Mesodermal cell (in vitro differentiated cells): ENCODE results near the gene C1orf146.
"Not testable (repeated sequence)": the region's sequence is repeated elsewhere in the genome, so short reads cannot be mapped to it uniquely, and the experiment has no call there.

Experiments used
- H3K27ac ChIP-seq: 2 replicates; pipeline ENCODE4 v1.7.0; 2013; ENCODE audit warnings: mild to moderate bottlenecking, low read depth, low read length, moderate library complexity; ENCODE audit not compliant: severe bottlenecking
- H3K36me3 ChIP-seq: 2 replicates; pipeline ENCODE4 v1.7.1; 2013; ENCODE audit warnings: mild to moderate bottlenecking, low read length, moderate library complexity; ENCODE audit not compliant: control insufficient read depth, insufficient read depth
- H3K4me1 ChIP-seq: one replicate; pipeline ENCODE4 v1.7.1; 2013; ENCODE audit warnings: mild to moderate bottlenecking, low read length; ENCODE audit not compliant: insufficient read depth, control insufficient read depth, poor library complexity, severe bottlenecking
- H3K4me3 ChIP-seq: 2 replicates; pipeline ENCODE4 v1.7.0; 2013; ENCODE audit warnings: low read length, control low read depth, mild to moderate bottlenecking; ENCODE audit not compliant: insufficient read depth, poor library complexity, severe bottlenecking; ENCODE audit errors: extremely low read depth
- H3K9me3 ChIP-seq: 2 replicates; pipeline ENCODE4 v1.7.1; 2013; ENCODE audit warnings: mild to moderate bottlenecking, low read length, moderate library complexity; ENCODE audit not compliant: control insufficient read depth
- WGBS, 2 experiments: methylation state at CpG; one replicate each; pipeline ENCODE4 v1.1.5; 2013; ENCODE audit warnings: missing lambda C conversion rate in 2 of 2; ENCODE audit not compliant: insufficient coverage in 2 of 2; 5-methylcytosine and 5-hydroxymethylcytosine counted together

Gene C1orf146

DNA sequence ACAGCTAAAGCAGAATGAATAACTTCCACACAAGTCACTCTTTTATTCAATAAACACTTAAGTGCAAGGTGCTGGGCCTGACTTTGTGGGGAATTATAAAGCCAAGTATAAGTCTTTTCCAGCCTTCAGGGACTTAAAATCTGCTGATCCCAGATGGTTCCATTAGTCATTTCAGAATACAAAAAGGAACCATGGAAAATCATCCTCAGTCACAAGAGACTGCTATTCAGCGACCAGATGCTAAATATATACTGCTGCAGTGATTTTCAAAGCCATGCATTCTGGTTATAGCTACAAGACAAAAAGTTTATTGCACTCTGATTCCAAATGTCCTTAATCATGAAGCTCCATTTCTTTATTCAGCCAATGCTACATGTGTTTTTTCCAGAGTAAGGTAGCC is 55.3 kb downstream of the C1orf146 start:
- no peak overlapping the region for H3K4me3 ChIP-seq
- H3K4me1 ChIP-seq = no peaks in the 10 kb centered on the region
- 75 to 83% methylated on average over 1 of the region's 1 CpG for WGBS, 2 experiments
- no peak overlapping the region for H3K27ac ChIP-seq
- H3K9me3 ChIP-seq = no peaks in the 10 kb centered on the region
- peaks cover 66% of the 10 kb centered on the region for H3K36me3 ChIP-seq

DNA sequence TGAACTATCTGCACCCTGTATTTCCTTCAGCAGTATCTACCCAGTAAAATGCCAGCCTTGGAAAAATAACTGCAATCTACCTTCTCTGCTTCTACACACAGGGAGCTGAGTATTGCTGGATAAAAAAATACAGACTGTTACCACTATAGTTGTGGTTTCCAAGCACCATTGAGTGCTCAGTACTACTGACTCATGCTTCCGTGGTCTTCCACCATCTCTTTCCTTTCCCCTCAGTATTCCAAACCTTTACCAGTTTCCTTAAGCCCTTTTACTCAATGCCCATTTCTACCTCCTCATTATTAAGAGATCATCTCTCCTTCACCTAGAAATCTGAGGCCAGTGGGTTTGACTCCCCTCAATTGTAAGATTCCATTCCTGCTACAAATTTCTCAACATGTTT is 57.2 kb downstream of the C1orf146 start:
- H3K4me1 ChIP-seq = no peaks in the 10 kb centered on the region
- whole genome bisulfite sequencing, 2 experiments = 78 to 94% methylated on average over 1 of the region's 1 CpG
- H3K27ac ChIP-seq = no peak overlapping the region
- H3K36me3 ChIP-seq = peaks cover 61% of the 10 kb centered on the region
- no peak overlapping the region for H3K4me3 ChIP-seq
- H3K9me3 ChIP-seq = no peaks in the 10 kb centered on the region

DNA sequence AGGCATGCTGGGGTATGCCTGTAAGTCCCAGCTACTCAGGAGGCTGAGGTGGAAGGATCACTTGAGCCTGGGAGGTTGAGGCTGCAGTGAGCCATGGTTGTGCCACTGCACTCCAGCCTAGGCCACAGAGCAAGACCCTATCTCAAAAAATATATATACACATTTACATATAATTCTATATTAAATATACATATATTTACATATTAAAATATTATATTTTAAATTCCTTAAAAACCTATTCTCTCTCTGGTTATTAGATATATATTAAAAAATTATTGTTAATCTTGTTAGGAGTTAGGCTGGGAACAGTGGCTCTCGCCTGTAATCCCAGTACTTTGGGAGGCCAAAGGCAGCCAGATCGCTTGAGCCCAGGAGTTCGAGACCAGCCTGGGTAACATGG is 58.4 kb downstream of the C1orf146 start:
- peaks cover 56% of the 10 kb centered on the region for H3K36me3 ChIP-seq
- H3K4me3 ChIP-seq = no peak overlapping the region
- no peaks in the 10 kb centered on the region for H3K4me1 ChIP-seq
- 65 to 93% methylated on average over 2 to 3 of the region's 3 CpGs for WGBS, 2 experiments
- H3K9me3 ChIP-seq = no peaks in the 10 kb centered on the region
- H3K27ac ChIP-seq = no peak overlapping the region

DNA sequence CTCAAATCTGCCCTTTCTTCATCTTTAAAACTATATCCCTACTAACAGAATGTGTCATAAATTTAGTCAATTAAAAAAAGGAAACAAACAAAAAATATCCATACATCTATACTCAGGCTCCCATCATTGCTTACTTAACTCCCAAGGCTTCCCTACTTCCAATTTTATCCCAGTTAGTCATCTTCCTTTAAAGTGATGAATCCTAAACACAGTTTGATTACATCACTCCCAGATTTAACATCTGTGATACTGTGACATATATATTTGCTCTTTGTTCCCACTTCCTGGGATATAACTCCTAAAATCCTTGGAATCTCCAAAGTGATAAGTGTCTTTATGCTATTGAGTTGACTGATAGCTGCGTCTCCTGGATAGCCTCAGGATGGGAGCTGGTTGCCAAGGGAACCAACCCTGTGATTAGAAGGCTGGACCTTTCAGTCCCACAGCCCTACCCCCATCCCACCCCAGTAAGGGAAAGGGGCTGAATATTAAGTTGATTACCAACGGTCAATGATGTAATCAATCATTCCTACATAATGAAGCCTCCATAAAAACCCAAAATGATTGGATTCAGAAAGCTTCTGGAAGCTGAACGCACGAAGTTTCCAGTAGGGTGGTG is 59.5 kb downstream of the C1orf146 start:
- Histone ChIP-seq H3K27ac (no peak overlapping the region), H3K9me3 (no peaks in the 10 kb centered on the region), H3K36me3 (peaks cover 45% of the 10 kb centered on the region), H3K4me1 (no peaks in the 10 kb centered on the region), H3K4me3 (no peak overlapping the region)
- WGBS, 2 experiments = no CpG with 5 or more reads among the region's 4 CpGs

- H3K4me3 ChIP-seq, H3K27ac ChIP-seq, H3K9me3 ChIP-seq, H3K4me1 ChIP-seq: not testable (repeated sequence)
- H3K36me3 ChIP-seq = peaks cover 34% of the 10 kb centered on the region
- WGBS, 2 experiments = 95% methylated on average over 11 to 14 of the region's 15 CpGs
Measured at GRCh38 chr1:92279781-92280180, 62.1 kb downstream of the C1orf146 start.

DNA sequence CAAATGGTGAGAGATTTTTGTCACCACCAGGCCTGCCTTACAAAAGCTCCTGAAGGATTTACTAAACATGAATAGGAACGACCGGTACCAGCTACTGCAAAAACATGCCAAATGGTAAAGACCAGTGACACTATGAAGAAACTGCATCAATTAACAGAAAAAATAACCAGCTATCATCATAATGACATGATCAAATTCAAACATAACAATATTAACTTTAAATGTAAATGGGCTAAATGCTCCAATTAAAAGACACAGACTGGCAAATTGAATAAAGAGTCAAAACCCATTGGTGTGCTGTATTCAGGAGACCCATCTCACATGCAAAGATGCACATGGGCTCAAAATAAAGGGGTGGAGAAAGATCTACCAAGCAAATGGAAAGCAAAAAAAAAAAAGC is 63.7 kb downstream of the C1orf146 start:
- not testable (repeated sequence) for H3K9me3 ChIP-seq, H3K27ac ChIP-seq, H3K4me3 ChIP-seq, H3K4me1 ChIP-seq
- WGBS, 2 experiments = 60 to 88% methylated on average over 2 of the region's 2 CpGs
- H3K36me3 ChIP-seq = peaks cover 31% of the 10 kb centered on the region

GRCh38 chr1:92291372-92291999 is 73.8 kb downstream of the C1orf146 start:
- Histone ChIP-seq H3K9me3 (no peaks in the 10 kb centered on the region), H3K4me1 (no peaks in the 10 kb centered on the region), H3K36me3 (peaks cover 77% of the 10 kb centered on the region), H3K27ac (no peak overlapping the region), H3K4me3 (no peak overlapping the region)
- 86 to 93% methylated on average over 2 to 3 of the region's 3 CpGs for WGBS, 2 experiments
